ENCODE measurements around the gene DLGAP1.

GRCh38 chr18:3679241-3679640 is 775.9 kb downstream of the DLGAP1 start:
- TF ChIP-seq, protein P1, sequence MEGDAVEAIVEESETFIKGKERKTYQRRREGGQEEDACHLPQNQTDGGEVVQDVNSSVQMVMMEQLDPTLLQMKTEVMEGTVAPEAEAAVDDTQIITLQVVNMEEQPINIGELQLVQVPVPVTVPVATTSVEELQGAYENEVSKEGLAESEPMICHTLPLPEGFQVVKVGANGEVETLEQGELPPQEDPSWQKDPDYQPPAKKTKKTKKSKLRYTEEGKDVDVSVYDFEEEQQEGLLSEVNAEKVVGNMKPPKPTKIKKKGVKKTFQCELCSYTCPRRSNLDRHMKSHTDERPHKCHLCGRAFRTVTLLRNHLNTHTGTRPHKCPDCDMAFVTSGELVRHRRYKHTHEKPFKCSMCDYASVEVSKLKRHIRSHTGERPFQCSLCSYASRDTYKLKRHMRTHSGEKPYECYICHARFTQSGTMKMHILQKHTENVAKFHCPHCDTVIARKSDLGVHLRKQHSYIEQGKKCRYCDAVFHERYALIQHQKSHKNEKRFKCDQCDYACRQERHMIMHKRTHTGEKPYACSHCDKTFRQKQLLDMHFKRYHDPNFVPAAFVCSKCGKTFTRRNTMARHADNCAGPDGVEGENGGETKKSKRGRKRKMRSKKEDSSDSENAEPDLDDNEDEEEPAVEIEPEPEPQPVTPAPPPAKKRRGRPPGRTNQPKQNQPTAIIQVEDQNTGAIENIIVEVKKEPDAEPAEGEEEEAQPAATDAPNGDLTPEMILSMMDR (IDR thresholded peaks at IDR 0.05; ENCODE audit: poor library complexity) = no peak
- no peak for TF ChIP-seq EZH2 (IDR thresholded peaks at IDR 0.05; ENCODE audit: borderline replicate concordance)
